Activated CD4-positive, CD25-positive, alpha-beta regulatory T cell (primary cell): Measurements from ENCODE around the gene SCML1.

Source experiments
- DNase-seq, 4 experiments: peaks; one replicate each; lab custom pipeline; 2025; lab: John Stamatoyannopoulos, UW

The SCML1 gene, protein sequence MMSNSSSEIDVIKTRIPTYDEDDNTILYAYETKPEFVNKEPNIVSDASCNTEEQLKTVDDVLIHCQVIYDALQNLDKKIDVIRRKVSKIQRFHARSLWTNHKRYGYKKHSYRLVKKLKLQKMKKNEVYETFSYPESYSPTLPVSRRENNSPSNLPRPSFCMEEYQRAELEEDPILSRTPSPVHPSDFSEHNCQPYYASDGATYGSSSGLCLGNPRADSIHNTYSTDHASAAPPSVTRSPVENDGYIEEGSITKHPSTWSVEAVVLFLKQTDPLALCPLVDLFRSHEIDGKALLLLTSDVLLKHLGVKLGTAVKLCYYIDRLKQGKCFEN

DNA sequence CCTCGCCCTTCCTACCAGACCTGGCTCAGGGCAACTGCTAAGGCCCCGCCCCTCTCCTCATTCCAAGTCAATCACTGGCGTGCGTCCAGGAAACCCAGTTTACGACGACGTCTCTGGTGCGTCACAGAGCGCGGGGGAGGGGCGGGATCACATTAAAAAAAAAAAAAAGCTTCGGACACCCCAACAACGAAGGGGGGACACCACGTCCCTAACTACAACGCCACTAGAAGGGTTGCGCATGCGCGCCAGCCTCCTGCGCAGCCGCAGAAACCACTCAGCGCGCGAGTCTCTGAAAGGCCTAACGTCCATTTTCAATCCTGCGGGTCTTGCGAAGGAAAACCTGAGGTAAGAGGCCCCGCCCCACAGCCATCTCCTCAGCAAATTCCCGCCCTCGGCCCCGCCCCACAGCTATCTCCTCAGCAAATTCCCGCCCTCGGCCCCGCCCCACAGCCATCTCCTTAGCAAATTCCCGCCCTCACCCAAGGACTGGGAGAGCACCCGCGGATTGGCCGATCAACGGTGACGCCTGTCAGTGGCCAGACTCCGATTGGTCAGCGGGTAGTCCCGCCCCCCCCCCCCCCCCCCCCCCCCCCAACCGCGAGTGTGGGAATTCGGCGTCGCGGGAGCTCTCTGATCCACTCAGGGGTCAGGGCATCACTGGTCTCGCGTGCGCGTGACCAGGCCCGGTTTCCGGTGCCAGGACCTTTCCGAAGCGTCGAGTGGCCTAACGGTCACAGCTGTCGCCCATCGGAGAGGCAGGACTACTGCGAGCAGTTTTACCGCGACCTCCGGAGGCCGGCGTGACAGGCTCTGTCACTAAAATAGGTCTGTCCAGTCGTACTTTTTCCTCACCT is at the start of gene SCML1:
SCML1 (plus strand) TSS at position 638 of the 854 bp plus-strand sequence. CDS start 6,694 bp downstream, outside the sequence.
- DNase-seq: peak; percentile 53 to 71 (median 66)

DNA sequence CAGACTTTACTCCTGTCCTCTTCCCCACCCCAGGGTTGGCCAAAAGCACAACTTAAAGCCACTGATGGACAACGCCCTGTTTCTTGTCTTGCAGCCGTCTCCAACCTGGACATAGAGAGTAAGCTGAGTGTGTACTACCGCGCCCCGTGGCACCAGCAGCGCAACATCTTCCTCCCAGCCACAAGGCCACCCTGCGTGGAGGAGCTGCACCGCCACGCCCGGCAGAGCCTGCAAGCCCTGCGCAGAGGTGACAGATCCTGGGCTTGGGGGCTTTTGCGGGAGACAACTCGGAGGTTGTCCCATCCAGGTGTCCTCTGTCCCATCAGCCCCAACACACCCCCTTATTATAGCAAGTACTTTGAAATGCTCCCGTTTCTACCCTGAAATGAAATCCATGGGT is 49.6 kb upstream of the SCML1 start:
- no peak for DNase-seq

DNA sequence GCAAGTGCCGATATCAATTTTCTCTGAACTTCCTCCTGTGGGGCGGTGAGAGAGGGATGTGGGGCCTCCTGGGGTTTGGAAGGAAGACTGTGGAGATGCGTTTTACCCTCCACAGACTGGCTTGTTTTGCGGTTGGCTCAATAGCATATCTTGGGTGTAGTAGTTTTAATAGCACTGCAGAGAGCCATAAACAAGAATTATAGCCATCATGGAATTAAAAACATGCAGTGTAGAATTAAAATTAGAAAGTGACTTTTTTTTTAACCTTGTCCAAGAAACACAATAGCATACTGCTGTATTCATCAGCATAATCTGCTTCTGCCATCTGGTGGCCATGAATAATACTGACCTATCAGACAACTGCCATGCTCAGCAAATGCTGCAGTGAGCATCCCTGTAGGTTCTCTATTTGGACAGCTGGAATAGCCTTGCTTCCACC is 47.3 kb upstream of the SCML1 start:
- DNase-seq: no peak

DNA sequence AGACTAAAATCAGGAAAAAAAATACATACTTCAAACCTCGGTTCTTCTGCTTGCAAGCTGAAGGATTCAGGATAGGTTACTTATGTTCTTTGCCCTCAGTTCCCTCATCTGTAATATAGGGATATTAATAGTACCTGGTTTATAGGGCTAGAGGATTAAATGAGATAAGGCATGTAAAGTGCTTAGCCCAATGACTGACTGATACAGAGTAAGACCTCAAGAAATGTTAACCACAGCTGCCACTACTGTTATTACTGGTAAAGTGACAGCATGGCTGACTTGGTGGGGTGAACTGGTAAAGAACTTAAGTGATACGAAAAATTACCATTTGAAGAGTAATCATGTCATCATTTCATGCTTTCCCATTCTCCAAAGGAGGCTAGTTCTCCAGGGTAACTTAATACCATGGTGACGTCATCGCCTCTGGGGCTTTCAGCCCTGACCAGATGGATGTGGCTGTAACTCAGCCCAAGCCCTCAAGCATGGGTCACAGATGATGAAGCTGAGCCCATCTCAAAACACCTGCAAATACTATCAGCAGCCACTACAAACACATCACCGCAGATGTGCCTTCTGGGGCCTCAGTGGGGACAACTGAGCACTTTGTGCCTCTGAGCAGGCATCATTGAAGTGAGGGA is 44.5 kb upstream of the SCML1 start:
- DNase-seq: no peak

DNA sequence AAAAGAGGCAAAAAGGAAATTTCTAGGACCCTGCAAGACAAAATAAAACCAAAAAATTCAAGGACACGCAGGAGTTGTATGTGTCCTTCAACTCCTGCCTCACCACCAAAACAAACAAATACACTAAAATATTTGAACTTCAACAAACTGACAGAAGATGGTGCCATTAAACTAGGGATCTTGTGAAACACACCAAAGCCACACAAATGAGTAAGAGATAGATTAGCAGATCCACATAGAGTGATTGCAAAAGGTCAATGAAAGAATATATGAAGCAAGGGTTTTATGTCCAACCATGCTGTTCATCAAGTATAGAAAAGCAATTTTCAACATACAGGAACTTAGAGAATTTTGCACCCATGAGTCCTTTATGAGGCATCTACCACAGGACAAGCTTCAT is 40.1 kb upstream of the SCML1 start:
- DNase-seq: no peak

DNA sequence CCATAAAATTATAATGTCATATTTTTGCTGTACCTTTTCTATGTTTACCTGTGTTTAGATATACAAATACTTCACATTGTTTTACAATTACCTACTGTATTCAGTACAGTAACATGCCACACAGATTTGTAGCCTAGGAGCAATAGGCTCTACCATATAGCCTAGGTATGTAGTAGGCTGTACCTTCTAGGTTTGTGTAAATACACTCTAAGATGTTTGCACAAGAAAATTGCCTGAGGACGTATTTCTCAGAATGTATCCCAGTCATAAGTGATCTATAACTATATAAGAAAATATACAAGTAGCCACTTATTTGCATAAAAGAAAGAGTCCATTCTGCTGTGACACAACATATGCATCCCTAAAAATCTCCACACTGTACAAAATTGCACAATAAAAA is 36.3 kb upstream of the SCML1 start:
- DNase-seq: no peak

DNA sequence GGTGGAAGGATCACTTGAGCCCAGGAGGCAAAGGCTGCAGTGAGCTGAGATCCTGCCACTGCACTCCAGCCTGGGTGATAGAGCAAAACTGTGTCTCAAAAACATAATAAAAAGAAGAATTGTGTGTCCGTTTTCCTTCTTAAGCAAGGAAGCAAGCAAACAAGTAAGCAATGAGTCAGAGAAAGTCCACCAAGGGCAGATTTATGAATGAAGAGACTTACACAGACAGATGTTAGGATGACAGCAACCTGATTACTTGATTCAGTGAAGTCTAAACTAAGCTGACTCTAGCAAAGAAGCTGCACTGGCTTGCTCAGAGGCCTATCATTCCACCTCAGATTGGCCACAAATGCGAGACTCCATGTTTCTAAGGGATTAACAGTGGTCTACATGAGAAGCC is 34.1 kb upstream of the SCML1 start:
- DNase-seq: no peak

DNA sequence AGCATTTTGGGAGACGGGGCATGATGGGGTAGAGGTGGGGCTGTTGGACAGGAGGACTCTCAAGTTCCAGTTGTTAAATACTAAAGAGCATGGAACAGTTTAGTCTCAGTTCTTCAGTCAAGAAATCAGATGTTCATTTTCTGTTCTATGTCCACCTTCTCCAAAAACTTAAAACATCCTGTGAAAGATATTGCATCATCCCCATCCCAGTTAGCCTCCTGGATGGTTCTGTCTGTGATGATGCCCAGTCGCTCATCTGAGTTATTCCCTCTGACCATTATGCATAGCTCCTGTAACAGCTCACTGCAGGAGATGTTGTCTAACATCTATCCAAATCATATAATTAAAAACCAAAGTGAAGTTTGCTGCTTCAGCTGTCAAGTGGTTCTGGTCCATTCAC is 32.1 kb upstream of the SCML1 start:
- DNase-seq: no peak

DNA sequence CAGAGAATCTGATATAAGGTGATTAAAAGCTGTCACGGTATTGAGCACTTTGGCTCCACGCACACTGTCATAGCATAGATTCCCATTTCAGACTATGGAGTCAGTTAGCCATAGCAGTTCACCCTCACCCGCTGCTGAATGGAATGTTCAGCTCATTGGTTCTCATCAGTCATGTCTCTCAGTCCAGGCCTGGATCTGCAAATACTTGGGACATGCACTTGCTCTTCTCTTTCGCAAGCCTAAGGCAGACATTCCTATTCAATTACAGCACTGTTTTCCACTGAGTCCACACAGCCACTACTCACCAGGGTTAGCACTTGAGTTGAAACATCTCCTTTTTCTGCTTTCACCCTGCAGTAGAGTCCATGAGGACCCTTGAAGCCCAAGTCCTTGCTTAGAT is 30.6 kb upstream of the SCML1 start:
- DNase-seq: no peak

DNA sequence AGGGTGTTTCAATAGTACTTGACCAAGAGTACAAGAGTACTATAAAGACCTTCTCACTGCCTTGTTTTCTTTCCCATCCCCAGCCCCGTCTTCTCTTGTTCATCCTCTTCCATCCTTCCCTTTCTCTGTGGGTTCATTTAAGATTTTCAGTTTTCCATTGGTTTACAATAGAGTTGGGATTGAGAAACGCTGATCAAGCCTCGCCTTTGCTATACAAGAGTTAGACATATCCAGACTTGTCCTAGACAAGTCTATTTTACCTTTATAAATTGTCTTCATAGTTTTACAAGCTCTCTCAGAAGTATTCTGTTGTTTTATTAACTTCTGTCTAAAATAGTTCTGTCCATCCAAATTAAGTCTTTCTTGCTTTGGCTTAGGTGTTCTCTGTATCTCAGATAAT is 29.6 kb upstream of the SCML1 start:
- DNase-seq: no peak

DNA sequence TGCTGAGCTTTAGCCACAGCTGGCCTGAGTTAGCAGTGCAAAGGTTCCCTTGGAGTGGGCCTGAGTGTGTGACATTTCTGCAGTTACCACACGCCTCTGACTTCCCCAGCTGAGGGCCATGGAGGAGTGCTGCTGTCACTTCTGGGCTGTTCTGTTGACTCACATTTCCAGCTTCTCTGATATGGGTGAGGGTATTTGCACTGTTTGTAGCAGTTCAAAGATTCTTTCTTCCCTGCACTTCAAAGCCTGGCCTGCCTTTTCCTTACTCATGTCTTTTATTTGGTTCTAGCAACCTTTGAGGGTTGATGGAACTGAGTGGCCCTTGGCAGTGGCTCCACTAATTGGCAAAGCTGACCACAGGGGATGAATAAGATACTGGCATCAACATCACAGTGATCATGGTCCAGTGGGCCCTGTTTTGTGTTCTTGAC is 26.4 kb upstream of the SCML1 start:
- DNase-seq: no peak

DNA sequence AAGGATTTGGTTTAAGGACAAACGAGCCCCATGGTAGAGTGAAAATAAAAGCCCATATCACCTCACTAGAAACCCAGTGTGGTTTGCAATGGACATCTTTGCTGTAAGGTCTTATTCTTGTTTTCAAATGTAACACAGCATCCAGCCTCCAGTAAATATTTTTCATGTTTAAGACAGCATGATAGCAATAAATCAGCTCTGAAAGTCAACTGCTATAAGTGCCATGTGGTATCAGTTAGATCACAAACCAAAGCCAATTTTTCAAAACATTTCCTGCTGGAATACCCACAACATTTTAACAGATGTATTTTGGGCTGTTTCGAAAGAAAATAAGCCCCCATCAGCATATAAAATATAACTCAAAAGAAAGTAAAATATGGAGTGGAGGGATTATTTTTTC is 24.0 kb upstream of the SCML1 start:
- DNase-seq: no peak

DNA sequence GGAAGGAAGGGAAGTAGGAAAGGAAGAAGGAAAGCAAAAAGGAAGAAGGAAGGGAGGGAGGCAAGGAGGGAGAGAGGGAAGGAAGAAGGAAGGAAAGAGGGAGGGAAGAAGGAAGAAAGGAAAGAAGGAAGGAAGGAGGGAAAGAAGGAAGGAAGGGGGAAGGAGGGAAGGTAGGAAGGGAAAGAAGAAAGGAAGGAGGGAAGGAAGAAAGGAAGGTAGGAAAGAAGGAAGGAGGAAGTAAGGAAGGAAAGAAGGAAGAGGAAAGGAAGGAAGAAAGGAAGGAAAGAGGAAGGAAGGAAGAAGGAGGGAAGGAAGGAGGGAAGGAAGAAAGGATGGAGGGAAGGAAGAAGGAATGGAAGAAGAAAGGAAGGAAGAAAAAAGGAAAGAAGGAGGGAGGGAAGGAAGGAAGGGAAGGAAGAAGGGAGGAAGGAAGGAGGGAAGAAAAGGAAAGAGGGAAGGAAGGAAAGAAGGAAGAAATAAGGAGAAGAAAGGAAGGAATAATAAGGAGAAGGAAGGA is 18.6 kb upstream of the SCML1 start:
- no peak for DNase-seq

DNA sequence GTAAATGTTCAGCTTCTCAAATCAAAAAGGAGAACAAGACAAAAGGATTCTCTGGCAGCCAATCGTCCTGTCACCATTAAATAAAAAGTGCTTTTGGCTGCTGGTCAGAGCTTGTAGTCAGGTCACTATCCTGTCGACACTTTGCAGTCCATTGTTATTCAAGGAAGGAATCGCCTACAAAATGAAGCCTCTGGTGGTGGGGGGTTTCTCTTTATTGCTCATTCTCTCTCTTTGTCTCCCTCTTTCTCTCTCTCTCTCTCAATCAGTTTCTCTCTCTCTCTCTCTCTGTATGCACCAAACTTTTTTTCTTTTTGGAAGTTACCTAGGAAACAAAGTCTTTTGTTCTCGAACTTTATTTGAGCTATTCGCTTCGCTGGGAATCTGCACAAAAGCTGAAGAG is 17.6 kb upstream of the SCML1 start:
- DNase-seq: no peak

DNA sequence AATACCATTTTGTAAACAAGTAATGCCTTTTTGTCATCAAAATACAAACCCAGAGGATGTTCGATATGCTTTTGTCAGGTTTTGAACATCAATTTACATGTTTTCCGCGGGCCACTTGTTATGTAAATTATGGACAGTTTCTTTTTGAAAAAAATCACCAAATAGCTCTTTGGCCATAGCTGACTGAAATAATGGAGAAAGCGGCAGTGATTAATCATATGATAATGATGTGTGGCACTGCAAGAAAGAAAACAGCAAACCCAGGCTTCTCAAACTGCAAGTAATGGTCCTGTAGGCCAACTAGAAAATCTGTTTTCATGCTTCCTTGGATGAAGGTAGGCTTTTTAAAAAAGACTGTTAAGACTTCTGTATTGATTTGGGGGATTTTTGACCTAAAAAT is 15.6 kb upstream of the SCML1 start:
- no peak for DNase-seq

DNA sequence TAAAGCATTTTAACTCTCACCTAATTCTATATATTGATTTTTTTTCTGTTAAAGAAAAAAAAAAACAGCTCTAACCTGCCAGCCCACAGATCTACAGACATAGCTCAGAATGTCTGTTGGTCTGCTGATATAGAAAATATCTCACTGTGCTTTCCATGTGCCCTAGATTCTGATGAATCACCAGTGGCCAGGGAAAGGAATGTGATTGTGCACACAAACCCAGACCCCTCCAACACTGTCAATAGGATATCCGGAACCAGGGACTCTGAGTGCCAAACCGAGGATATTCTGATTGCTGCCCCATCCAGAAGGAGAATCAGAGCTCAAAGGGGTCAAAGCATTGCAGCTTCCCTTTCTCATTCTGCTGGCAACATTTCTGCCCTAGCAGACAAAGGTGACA is 12.1 kb upstream of the SCML1 start:
- no peak for DNase-seq

DNA sequence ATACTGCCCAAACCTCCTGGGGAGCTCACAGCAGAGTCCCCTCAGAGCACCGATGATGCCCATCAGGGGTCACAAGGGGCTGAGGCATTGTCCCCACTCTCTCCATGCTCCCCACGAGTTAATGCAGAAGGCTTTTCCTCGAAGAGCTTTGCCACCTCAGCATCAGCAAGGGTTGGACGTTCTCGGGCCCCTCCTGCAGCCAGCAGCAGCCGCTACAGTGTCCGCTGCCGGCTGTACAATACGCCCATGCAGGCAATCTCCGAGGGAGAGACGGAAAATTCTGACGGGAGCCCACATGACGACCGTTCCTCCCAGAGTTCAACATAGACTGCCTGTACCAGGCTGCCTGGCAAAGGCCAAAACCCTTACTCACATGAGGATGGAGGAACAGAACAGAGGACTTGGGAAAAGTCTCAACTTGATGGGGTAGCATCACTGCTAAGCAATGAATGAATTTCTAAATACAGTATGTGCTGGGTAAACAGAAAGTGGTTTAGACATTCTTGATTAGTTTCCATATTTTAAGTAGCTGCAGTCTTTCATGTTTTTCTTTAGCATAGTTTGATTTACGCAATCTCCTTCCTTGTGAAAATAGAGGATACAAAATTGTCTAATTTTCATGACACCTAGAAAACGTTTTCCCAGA is 5.0 kb upstream of the SCML1 start:
- DNase-seq: no peak

DNA sequence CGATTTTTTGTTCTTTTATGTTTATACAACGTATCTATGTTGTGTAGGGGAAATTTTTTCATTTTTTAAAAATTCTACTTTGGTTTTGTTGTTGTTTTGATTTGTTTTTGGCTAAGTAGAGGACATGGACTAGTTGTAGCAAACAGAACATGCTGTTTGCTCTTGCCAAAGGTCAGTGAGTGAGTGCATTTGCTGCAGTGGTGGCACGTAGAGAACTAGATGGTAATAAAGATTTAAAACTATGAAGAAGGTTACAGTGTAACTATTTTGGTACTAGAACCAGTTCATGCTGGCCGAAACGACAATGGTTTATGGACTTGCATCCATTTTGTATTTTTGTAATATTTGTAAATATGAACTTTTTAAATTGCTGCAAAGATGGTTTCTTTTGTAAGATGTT is 1.9 kb upstream of the SCML1 start:
- no peak for DNase-seq

DNA sequence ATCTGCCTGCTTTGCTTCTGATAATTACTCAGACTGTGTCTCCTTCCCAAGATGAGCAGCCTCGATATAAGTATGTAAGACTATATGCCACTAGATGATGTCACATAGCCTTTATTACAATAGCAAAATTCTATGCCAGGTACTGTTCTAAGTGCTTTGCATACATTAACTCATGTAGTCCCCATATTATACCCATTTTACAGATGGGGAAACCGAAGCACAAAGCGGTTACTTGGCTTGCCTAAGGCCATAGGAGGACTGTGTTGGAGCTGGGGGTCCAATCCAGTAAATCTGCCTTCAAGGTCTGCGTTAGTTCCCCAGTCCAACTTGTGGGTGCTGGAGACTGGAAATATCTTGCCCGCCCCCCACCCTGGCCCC is 826 bp upstream of the SCML1 start:
- no peak for DNase-seq

DNA sequence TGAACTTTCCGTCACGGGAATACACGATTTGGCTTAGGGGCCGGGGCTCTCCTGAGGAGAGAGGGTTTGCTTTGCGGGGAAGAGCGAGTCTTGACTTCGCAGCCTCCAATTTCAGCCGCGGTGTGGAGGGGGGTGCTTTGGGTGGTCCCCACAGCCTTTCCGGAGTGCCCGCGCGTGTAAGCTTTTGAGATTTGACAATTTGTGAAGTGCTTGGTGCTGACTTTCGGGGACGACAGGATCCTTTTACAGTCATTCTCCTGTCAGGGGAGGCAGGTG is 355 bp downstream of the SCML1 start:
- no peak for DNase-seq

DNA sequence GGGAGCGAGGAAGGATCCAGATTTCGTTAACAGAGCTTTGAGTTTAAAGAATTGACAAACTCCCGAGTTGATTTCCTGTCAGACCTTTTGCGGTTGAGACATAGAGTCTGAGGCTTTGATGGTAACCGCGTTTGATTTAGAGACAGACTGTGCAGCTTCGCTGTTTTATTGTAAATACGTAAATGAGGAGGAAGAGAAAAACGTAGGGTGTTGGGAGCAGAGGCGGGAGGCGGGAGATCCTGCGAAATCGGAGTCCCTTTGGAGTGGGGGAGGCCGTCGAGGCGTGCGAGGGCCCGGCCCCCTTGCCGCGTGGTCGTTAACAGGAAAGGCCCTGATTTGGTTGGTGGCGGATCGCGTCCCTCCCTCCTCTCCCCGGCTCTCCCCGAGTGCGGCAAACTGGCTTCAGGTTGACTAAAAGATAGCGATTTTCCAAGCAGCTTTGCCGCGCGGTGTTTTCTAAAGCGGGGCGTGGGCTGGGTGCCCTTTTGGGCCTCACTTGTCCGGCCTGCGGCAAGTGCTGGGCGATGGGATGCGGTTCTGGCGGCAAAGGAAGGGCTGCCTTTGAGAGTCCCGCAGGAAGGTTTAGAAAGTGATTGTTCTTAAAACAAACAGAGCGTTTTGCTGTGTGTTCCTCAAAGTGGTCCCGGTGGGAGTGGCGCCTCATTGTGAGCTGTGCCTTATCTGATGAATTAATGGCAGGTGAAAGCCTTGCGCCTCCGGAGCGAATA is 857 bp downstream of the SCML1 start:
- DNase-seq: peak in 1 of 4 experiments; percentile 12
